GM12892 (cell line): ENCODE data around the gene EPX.

ENCODE experiments used
- POLR2A ChIP-seq: IDR thresholded peaks from 2 replicates; pipeline ENCODE4 v1.6.1; 2011; ENCODE audit warnings: low read depth, low read length, control low read depth
- POLR2AphosphoS5 ChIP-seq: IDR thresholded peaks from 2 replicates; pipeline ENCODE4 v1.6.1; 2011; ENCODE audit warnings: low read depth, low read length, control low read depth
- TAF1 ChIP-seq: IDR thresholded peaks from 2 replicates; pipeline ENCODE4 v1.6.1; 2011; ENCODE audit warnings: low read depth, mild to moderate bottlenecking, control low read depth, low read length, borderline replicate concordance

- TF ChIP-seq POLR2A (no peak), POLR2AphosphoS5 (no peak), TAF1 (no peak)
Observed at GRCh38 chr17:58165981-58166380, 26.5 kb upstream of the EPX start.
